Measurements from ENCODE around the gene CHST15. TPM values are rescaled to one million over a fixed set of nuclear protein-coding genes. Genes with fewer than 3 reads are reported as not detected.

Gene CHST15
- total and polyA plus RNA-seq, 7 experiments from 2014 or later = 0.27 to 43.3 (median 2.2) TPM

- H3K4me3 ChIP-seq (ENCODE audit: low read length) = no peak overlapping the region
- Mint-ChIP-seq H3K9me3 (peaks cover 0 to 3% (median 0%) of the 10 kb centered on the region in 11 donors), H3K4me1 (peaks cover 0 to 6% (median 0%) of the 10 kb centered on the region in 7 donors), H3K27me3 (peaks cover 0 to 15% (median 9%) of the 10 kb centered on the region in 5 donors), H3K27ac (no peak overlapping the region), H3K36me3 (no peaks in the 10 kb centered on the region), H3K4me3 (no peak overlapping the region)
- intact Hi-C loops (cut with micrococcal nuclease) = no loop called here
- no peaks in the 10 kb centered on the region for H3K4me1 ChIP-seq (ENCODE audit: control insufficient read depth in 2 of 2, insufficient read depth in 2 of 2, low read length in 2 of 2)
- H3K27ac ChIP-seq (ENCODE audit: low read depth, low read length) = no peak overlapping the region
- no peak for DNase-seq
- CTCF ChIA-PET = no interaction called here
- no peak for ATAC-seq
- POLR2A ChIA-PET = no interaction called here
- no peaks in the 10 kb centered on the region for H3K9me3 ChIP-seq (ENCODE audit: control insufficient read depth in 2 of 3, low read length in 3 of 3)
- H3K36me3 ChIP-seq (ENCODE audit: control insufficient read depth in 2 of 3, insufficient read depth in 3 of 3, low read length in 3 of 3) = no peaks in the 10 kb centered on the region
- H3K27me3 ChIP-seq (ENCODE audit: control insufficient read depth in 2 of 2, insufficient read depth in 2 of 2, low read length in 2 of 2) = no peaks in the 10 kb centered on the region
These were observed 8.7 kb downstream of the CHST15 start for GRCh38 chr10:124084708-124085107.

DNA sequence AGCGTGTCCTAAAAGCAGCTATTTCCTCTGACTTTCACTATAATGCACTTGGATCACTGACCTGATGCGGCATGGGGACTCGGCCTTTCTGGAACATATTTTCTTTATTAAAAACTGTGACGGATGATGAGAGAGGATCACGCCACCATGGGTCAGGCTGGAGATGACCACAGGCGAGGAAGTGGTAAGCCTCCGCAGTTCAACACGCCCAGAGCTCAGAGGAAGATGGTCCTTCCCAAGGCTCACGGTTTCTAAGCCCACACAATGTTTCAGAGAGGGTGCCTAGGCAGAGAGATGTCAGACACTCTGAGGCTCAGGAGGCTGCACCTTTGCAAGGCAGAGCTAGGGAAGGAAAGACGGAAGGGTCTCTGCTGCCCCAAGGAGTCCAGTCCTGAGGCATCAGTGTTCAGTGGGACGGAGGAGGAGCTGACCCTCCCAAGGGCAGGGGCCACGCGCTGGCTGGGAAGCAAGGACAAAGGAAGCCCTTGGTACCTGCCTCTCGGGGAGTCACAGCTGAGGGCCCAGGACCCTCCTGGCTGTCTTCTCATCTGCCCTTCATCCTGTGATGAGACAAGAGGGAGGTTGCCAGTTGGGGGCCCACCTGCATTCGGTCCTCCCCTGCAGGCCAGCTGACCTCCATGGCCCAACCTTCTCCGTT, 9.5 kb downstream of the CHST15 start:
- ChIA-PET CTCF (no interaction called here), POLR2A (no interaction called here)
- Histone ChIP-seq H3K9me3 (ENCODE audit: control insufficient read depth in 2 of 3, low read length in 3 of 3) (no peaks in the 10 kb centered on the region), H3K36me3 (ENCODE audit: control insufficient read depth in 2 of 3, insufficient read depth in 3 of 3, low read length in 3 of 3) (no peaks in the 10 kb centered on the region), H3K4me1 (ENCODE audit: control insufficient read depth in 2 of 2, insufficient read depth in 2 of 2, low read length in 2 of 2) (no peaks in the 10 kb centered on the region), H3K4me3 (ENCODE audit: low read length) (no peak overlapping the region), H3K27ac (ENCODE audit: low read depth, low read length) (no peak overlapping the region), H3K27me3 (ENCODE audit: control insufficient read depth in 2 of 2, insufficient read depth in 2 of 2, low read length in 2 of 2) (no peaks in the 10 kb centered on the region)
- peaks cover 0 to 3% (median 0%) of the 10 kb centered on the region in 11 donors for H3K9me3 Mint-ChIP-seq
- H3K4me1 Mint-ChIP-seq = peaks cover 0 to 6% (median 0%) of the 10 kb centered on the region in 7 donors
- no peak overlapping the region for H3K4me3 Mint-ChIP-seq
- peak overlapping the region in 1 of 9 donors; percentile 18 for H3K27ac Mint-ChIP-seq
- no peaks in the 10 kb centered on the region for H3K36me3 Mint-ChIP-seq
- DNase-seq (no peak), ATAC-seq (peak; percentile 48)
- intact Hi-C loops (cut with micrococcal nuclease) = no loop called here
- H3K27me3 Mint-ChIP-seq = peaks cover 0 to 8% (median 7%) of the 10 kb centered on the region in 5 donors

DNA sequence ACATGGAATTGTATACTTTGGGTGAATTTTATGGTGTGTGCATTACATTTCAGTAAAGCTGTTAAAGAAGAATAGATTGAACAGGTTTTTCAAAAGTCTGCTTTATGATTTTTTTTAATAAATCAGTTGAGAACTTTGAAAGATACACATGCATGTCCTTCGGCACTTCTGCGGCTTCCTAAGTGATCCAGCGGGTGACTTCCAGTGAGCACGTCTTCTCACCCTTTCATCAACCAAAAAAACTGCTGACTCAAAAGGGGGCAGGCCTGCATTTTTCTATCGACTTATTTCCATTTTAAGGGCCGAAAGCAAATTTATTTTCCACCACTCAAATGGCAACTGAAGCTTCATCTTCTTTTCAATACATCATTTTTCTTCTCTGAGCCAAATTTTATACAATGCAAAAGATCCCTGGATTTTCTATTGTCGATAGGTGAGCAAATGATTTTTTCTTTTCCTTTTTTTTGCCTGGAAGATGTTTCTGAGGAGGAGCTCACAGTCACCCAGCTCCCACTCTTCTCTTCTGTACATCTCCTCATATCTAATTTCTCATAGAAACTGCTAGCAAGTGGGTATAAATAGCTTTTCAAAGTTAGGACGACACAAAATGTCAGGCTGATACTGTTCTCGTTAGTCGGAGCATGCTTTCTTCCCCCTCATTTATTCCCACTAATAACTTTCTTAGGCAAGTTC, 10.2 kb downstream of the CHST15 start:
- H3K27me3 ChIP-seq (ENCODE audit: control insufficient read depth in 2 of 2, insufficient read depth in 2 of 2, low read length in 2 of 2) = no peaks in the 10 kb centered on the region
- H3K36me3 Mint-ChIP-seq = no peaks in the 10 kb centered on the region
- ATAC-seq (no peak), DNase-seq (no peak)
- peaks cover 0 to 6% (median 0%) of the 10 kb centered on the region in 7 donors for H3K4me1 Mint-ChIP-seq
- peaks cover 0 to 4% (median under 1%) of the 10 kb centered on the region in 5 donors for H3K27me3 Mint-ChIP-seq
- H3K36me3 ChIP-seq (ENCODE audit: control insufficient read depth in 2 of 3, insufficient read depth in 3 of 3, low read length in 3 of 3) = no peaks in the 10 kb centered on the region
- H3K9me3 ChIP-seq (ENCODE audit: control insufficient read depth in 2 of 3, low read length in 3 of 3) = no peaks in the 10 kb centered on the region
- no peak overlapping the region for H3K27ac ChIP-seq (ENCODE audit: low read depth, low read length)
- H3K4me3 ChIP-seq (ENCODE audit: low read length) = no peak overlapping the region
- ChIA-PET CTCF (no interaction called here), POLR2A (no interaction called here)
- H3K4me3 Mint-ChIP-seq = no peak overlapping the region
- H3K4me1 ChIP-seq (ENCODE audit: control insufficient read depth in 2 of 2, insufficient read depth in 2 of 2, low read length in 2 of 2) = no peaks in the 10 kb centered on the region
- peaks cover 0 to 3% (median 0%) of the 10 kb centered on the region in 11 donors for H3K9me3 Mint-ChIP-seq
- H3K27ac Mint-ChIP-seq = no peak overlapping the region
- intact Hi-C loops (cut with micrococcal nuclease) = no loop called here

GRCh38 chr10:124082555-124082954, 10.8 kb downstream of the CHST15 start:
- peaks cover 0 to 3% (median 0%) of the 10 kb centered on the region in 5 donors for H3K27me3 Mint-ChIP-seq
- ATAC-seq (no peak), DNase-seq (no peak)
- Histone ChIP-seq H3K4me1 (ENCODE audit: control insufficient read depth in 2 of 2, insufficient read depth in 2 of 2, low read length in 2 of 2) (no peaks in the 10 kb centered on the region), H3K4me3 (ENCODE audit: low read length) (no peak overlapping the region), H3K9me3 (ENCODE audit: control insufficient read depth in 2 of 3, low read length in 3 of 3) (no peaks in the 10 kb centered on the region), H3K27ac (ENCODE audit: low read depth, low read length) (no peak overlapping the region), H3K36me3 (ENCODE audit: control insufficient read depth in 2 of 3, insufficient read depth in 3 of 3, low read length in 3 of 3) (no peaks in the 10 kb centered on the region), H3K27me3 (ENCODE audit: control insufficient read depth in 2 of 2, insufficient read depth in 2 of 2, low read length in 2 of 2) (no peaks in the 10 kb centered on the region)
- no peak overlapping the region for H3K27ac Mint-ChIP-seq
- ChIA-PET POLR2A (no interaction called here), CTCF (no interaction called here)
- H3K4me3 Mint-ChIP-seq = no peak overlapping the region
- intact Hi-C loops (cut with micrococcal nuclease) = no loop called here
- no peaks in the 10 kb centered on the region for H3K36me3 Mint-ChIP-seq
- peaks cover 0 to 6% (median 0%) of the 10 kb centered on the region in 7 donors for H3K4me1 Mint-ChIP-seq
- H3K9me3 Mint-ChIP-seq = peaks cover 0 to 3% (median 0%) of the 10 kb centered on the region in 11 donors

DNA sequence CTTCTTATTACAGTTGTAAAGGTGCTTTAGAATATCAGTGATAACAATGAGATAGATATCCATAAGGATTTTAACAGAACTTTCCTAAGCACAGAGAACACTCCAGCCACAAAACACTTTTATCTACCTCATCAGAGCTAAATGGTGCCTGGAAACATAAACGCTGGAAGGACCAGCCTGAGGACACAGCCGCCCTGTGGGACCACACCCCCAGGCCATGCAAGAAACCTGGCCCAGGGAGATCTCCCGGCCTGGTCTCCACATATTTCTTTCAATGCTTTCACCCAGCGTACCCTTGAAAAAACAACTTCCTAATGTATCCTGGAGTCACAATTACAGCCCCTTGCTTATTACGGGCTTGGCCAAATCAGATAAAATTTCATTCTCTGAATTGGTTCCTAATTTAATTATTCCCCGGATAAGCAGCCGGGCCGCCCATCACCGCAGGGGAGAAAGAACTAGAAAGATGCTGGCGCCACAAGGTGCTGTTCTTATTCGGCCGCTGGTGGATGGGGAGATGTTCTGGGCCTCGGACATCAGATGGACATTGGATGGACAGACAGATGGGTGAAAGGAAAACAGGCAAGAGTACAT, 11.8 kb downstream of the CHST15 start:
- ChIA-PET CTCF (no interaction called here), POLR2A (no interaction called here)
- Mint-ChIP-seq H3K27me3 (peaks cover 0 to 3% (median 0%) of the 10 kb centered on the region in 5 donors), H3K4me1 (peaks cover 0 to 6% (median 0%) of the 10 kb centered on the region in 7 donors), H3K4me3 (no peak overlapping the region), H3K36me3 (no peaks in the 10 kb centered on the region), H3K9me3 (peaks cover 0 to 3% (median 0%) of the 10 kb centered on the region in 11 donors), H3K27ac (no peak overlapping the region)
- no peaks in the 10 kb centered on the region for H3K36me3 ChIP-seq (ENCODE audit: control insufficient read depth in 2 of 3, insufficient read depth in 3 of 3, low read length in 3 of 3)
- ATAC-seq (no peak), DNase-seq (no peak)
- H3K4me3 ChIP-seq (ENCODE audit: low read length) = no peak overlapping the region
- H3K27ac ChIP-seq (ENCODE audit: low read depth, low read length) = no peak overlapping the region
- H3K4me1 ChIP-seq (ENCODE audit: control insufficient read depth in 2 of 2, insufficient read depth in 2 of 2, low read length in 2 of 2) = no peaks in the 10 kb centered on the region
- intact Hi-C loops (cut with micrococcal nuclease) = no loop called here
- no peaks in the 10 kb centered on the region for H3K9me3 ChIP-seq (ENCODE audit: control insufficient read depth in 2 of 3, low read length in 3 of 3)
- no peaks in the 10 kb centered on the region for H3K27me3 ChIP-seq (ENCODE audit: control insufficient read depth in 2 of 2, insufficient read depth in 2 of 2, low read length in 2 of 2)

DNA sequence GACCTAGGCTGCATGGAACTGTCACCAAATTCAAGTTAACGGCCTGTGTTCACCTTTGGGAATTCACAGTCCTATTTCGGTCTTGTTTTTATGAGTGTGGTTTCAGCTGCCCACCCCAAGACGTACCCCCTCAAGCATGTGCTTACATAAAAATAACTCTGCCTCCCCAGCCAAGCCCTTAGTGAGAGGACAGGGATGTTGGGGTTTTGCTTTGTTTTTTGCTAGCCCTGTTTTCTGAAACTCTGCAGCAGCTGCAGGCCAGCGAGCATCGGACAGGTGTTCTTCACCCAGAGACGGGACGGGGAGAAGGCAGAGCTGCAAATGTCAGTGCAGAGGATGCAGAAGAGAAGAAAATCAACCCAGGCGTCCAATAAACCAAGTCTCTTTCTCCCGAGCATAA, 13.5 kb downstream of the CHST15 start:
- Histone ChIP-seq H3K27ac (ENCODE audit: low read depth, low read length) (no peak overlapping the region), H3K9me3 (ENCODE audit: control insufficient read depth in 2 of 3, low read length in 3 of 3) (no peaks in the 10 kb centered on the region), H3K36me3 (ENCODE audit: control insufficient read depth in 2 of 3, insufficient read depth in 3 of 3, low read length in 3 of 3) (no peaks in the 10 kb centered on the region), H3K4me3 (ENCODE audit: low read length) (no peak overlapping the region), H3K27me3 (ENCODE audit: control insufficient read depth in 2 of 2, insufficient read depth in 2 of 2, low read length in 2 of 2) (no peaks in the 10 kb centered on the region), H3K4me1 (ENCODE audit: control insufficient read depth in 2 of 2, insufficient read depth in 2 of 2, low read length in 2 of 2) (peaks cover 0 to 4% of the 10 kb centered on the region in 2 donors)
- Mint-ChIP-seq H3K36me3 (no peaks in the 10 kb centered on the region), H3K9me3 (peaks cover 0 to 3% (median 0%) of the 10 kb centered on the region in 11 donors), H3K4me1 (peaks cover 0 to 5% (median 2%) of the 10 kb centered on the region in 7 donors), H3K27me3 (no peaks in the 10 kb centered on the region), H3K27ac (no peak overlapping the region), H3K4me3 (no peak overlapping the region)
- ATAC-seq = no peak
- POLR2A ChIA-PET = no interaction called here
- no peak for DNase-seq
- intact Hi-C loops (cut with micrococcal nuclease) = no loop called here
- CTCF ChIA-PET = no interaction called here
